Stimulated activated CD4-positive, alpha-beta T cell treated with anti-CD3 and anti-CD28 coated beads, Interleukin-4, amount 100 ng/mL, for 4 hours (primary cell): ENCODE measurements around the gene RASGRF2.
"Not testable (repeated sequence)": the region's sequence is repeated elsewhere in the genome, so short reads cannot be mapped to it uniquely, and the experiment has no call there.

Experiments used
- DNase-seq, 2 experiments: peaks; one replicate each; pipeline ENCODE4 v3.0.0-alpha.2; 2020

Gene RASGRF2

DNA sequence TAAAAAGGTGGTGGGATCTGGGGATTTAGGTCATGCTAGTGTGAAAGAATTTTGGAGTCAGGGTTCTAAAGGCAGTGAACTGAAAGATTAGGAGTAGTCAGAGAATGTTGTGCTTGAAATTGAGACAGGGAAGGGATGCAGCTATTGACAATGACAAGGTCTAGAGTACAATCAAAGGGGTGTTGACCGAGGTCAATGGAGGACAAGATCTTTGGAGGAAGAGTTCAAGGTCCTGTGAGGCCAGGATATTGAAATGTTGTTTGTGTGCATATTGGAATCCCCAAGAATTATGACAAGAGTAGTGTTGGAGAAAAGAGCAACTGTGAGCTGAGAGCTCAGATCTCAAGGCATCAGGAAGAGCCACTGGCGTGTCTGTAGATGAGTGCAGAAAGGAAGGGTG is 116.9 kb downstream of the RASGRF2 start:
- DNase-seq = no peak

DNA sequence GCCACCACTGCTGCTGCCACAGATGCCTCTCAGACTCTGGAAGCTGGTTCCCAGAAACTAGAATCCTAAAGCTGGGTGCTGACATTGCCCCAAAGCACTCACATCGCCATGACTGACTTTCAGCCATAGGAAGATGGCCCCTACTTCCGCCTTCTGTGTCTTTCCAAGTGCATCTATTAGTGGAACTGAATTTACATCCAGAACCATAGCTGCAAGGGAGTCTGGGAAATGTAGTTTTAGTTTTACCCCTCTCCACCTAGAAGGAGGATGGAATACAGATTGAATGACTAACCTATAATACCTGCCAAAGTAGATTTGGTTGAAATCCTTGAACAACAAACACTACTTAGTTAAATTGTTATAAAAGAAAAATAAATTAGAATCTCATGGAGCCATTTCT is 118.8 kb downstream of the RASGRF2 start:
- no peak for DNase-seq

DNA sequence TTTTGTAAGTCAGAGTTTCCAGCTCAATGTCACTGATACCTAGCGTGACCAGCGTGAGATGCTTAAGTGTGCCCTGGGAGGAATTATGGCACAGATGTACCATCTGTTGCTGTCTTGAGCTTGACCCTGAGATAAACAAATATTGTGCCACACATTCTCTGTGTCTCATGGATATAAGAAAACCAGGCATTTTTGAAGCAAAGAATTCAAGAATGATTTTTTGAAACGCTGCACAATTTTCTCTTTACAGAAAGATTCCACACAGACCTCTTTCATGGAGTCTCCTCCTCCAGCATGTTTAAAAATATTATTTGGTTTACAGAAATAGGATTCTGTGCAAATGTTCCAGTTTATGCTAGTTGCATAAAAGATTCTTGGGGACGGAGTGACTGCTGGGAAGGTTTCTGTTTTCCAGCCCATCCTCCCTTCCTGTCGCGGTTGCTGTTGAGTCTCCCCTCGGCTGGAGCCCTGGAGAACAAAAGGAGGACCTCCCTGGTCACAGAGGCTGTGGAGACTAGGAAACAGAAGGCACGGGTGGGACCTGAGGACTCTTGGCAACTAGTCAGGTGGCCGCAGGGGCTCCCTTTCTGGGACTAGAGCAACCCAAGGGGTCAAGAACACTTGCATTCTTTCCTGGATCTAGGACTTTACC is 120.8 kb downstream of the RASGRF2 start:
- DNase-seq = no peak

DNA sequence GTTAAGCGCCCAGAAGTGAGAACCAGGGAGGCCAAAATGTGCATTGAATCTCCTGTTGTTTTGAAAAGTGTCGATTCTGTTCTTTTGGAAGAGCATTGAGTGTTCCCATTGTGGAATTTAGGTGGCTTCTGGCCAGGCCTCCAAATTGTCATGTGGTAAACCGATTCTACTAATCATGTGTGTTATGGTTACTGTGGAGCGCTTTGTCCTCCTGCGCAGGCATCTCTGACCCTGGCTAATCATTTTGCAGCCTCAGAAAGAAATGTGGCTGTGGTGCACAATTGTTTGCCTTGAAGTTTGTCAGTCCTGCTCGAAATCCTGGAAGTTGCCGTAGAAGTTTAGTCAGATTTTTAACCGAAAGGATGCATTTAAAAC is 121.3 kb downstream of the RASGRF2 start:
- no peak for DNase-seq

DNA sequence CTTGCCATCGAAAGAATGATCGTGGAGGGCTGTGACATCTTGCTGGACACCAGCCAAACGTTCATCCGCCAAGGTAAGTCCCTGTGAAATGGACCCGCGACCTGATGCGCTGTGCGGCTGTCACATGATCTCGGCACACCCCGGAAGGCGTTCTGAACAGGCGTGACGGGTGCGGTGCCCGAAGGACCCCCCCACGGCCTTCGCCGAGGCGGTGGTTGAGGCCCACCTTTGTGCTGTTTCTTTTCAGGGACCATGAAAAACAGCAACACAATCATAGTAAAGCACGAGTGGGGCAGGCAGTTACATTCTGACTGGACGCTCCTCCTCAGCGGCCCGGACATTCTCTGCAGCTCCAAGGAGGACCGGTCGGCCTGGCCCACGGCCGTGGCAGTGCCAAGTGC is 126.7 kb downstream of the RASGRF2 start:
- DNase-seq = no peak

DNA sequence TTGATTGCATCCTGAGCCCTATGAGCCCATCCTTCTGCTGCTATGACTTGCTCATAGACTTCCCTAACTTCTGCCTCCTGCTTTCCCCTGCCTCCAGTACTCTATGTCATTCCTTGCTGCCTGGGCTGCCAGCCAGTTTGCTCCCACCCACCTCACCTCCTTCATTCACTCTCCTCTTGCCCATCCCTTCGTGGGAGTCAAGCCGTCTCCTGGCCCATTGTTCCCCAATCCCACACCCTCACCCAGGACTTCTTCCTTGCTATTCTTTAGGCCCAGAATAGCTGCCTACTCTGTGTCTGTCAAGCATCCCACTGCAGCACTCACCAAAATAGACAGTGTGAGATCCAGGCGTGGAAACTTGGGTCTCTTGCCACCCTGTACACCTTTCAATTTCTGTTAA is 131.0 kb downstream of the RASGRF2 start:
- DNase-seq = no peak

DNA sequence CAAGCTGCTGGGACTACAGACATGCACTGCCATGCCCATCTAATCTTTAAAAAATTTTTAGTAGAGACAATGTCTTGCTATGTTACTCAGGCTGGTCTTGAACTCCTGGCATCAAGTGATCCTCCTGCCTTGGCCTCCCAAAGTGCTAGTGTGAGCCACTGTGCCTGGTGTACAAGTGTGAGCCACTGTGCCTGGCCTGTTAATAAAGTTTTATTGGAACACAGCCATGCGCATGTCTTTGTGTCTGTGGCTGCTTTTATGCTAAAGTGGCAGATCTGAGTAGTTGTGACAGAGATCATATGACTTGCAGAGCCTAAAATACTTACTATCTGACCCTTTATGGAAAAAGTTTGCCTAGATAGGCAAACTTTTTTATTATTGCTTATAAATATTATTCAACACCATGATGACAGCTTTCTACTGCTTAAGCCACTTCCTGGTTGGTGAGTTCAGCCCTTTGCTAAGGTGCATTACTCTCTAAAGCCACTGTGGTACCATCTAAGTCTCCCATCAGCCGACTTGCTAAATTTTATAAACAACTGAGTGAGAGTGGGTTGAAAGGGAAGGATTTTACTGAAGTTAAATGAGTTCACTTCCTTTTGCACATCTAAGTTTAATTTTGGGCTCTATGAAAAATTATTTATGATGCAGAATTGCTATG is 133.5 kb downstream of the RASGRF2 start:
- DNase-seq = no peak

DNA sequence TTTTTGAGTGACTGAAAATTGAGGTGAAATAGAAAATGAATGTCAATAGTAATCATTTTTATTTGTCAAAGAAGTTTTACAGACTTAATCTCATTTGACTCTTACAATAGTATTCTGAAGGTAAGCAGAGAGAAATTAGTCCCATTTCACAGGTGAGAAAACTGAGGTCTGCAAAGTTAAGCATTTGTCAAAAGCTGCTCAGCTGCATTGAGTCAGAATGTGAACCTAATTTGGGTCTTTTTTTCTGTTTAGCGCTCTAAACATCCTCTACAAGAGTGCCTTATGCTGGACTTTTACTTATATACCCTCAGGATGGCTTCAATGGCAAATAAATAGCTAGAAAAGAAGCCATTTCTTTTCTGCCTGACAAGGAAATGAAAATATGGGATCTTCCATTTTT is 135.7 kb downstream of the RASGRF2 start:
- DNase-seq = no peak

DNA sequence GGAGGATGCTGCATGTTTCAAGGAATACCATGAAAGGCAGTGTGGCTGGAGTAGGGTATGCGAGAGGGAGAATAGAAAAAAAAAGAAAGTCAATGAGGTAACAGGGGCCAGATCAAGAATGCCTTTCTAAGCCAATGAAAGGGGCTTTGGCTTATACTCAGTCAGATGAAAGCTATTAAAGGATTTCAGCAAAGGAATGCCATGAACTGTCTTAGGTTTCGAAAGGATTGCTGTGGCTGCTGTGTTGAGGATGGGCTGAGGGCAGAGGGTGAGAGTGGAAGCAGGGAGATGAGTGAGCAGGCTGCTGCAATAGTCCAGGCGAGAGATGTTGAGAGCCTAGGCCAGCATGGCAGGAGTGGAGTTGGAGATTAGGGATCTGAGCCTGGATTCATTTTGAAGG is 137.6 kb downstream of the RASGRF2 start:
- DNase-seq = no peak

DNA sequence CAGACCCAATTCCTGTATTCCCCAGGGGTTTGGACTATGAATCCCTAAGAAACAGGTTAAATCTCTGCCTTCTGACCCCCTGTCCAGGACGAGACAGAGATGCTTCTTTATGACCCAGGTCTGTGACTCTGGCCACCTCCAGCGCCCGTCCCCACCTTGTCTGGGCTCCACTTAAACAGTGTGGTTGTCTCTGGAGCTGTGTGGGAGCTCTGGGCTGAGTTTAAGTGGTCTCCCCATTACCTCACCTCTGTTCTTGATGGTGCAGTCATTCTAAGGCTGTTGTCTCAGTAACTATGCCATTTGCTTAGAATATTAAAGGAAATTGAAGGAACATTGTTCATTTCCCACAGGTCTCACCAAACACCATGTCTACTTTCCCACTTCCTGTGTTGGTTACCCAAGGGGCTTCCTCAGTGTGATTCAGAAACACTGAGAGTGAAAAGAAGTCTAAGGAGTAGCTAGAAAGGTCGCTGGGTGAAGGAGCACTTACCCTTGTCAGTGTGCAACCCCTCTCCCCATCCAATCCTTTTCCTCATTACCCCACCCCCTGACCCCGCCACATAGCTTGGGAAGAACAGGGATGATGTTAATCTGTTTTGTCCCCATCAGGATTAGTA is 145.2 kb downstream of the RASGRF2 start:
- no peak for DNase-seq

DNA sequence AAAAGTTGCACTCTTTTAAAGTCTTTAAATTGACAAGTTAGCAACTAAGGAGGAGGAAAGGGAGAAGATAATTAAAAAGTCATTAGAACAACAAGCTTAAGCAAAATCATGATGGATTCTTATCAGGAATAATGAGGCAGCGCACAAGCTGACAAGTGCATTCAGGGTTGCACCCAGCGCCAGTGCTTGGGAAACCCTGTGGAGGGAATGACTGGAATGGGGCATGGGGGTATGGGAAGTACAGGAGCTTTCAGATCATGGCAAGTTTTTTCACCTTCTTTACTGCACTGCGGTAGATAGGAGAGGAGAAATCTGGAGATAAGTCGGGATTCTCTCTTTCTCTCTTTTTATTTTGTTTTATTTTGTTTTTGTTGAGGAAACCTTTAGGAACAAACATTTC is 155.1 kb downstream of the RASGRF2 start:
- DNase-seq = no peak

DNA sequence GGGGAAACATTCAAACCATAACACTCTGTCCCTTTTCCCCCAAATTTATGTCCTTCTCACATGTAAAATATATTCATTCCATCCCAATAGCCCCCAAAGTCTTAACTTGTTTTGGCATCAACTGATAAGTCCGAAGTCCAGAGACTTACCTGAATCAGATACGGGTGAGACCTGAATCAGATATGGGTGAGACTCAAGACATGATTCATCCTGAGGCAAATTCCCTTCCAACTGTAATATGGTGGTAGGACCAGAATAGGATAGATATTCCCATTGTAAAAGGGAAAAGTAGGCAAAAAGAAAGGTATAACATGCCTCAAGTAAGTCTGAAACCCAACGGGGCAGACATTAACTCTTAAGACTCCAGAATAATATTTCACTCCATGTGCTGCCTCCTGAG is 157.4 kb downstream of the RASGRF2 start:
- no peak for DNase-seq

DNA sequence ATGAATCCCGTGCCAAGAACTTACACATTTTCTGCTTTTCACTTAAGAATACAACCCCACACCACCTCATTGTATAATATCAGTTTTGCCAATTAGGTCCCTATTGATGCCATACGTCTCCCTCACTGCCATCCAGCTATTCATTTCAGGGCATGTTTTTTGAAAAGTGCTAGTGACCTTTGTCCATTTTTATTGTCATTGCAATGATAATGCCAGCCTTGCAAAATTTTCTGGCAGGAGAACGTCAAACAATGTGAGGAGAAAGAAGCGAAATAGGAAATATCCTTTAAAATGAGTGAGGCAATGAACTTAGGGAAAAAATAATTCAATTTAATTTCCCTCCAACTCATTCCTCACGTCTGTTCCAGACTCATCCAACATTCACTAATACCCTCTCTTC is 161.1 kb downstream of the RASGRF2 start:
- no peak for DNase-seq

DNA sequence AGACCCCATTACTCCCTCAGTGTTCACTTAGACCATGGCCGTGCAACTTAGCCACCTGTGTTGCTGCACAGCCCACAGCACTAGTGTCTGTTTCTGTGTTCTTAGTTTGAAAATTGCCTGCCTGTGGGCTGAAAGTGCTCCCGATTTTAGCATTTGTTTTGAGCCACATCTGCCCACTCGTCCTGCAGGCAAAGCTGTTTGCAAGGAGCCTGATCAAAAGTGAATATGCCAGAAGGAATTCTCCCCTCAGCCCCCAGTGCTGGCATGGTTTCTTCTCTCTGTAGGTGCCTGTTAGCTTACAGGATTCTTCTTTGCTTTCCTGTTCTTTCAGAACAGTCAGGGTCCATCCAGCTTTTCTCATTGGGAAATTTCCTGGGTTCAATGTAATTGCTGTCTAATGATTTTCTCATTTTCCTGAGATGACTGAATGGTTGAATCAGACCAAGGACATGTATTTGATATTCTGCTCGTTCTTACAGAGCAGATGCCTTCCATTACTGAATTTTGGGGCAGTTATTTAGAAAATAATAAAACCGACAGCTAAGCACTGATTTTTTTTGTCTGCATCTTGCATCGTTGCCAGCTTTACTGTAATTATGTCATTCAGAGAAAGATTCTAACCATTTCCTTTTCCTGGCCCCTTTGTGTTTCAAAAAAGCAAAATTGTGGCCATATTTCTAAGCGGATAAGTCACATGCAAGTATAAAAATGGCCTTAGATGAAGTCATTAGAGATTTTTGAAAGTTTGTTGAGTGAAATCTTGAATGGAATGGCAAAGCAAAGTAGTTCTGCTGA is 161.9 kb downstream of the RASGRF2 start:
- no peak for DNase-seq

DNA sequence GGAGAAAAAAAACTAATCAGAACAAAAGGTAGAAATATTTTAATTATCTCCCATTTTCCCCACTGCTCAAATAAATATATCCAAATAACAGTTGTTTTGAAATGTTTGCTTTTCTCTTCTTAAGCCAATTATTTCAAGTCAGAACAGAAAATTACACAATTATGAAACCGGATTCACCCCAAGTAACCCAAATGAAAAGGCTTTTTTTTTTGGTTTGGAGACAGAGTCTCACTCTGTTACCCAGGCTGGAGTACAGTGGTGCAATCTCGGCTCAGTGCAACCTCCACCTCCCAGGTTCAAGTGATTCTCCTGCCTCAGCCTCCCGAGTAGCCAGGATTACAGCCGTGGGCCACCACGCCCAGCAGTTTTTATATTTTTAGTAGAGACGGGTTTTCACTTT is 164.5 kb downstream of the RASGRF2 start:
- DNase-seq = not testable (repeated sequence)

DNA sequence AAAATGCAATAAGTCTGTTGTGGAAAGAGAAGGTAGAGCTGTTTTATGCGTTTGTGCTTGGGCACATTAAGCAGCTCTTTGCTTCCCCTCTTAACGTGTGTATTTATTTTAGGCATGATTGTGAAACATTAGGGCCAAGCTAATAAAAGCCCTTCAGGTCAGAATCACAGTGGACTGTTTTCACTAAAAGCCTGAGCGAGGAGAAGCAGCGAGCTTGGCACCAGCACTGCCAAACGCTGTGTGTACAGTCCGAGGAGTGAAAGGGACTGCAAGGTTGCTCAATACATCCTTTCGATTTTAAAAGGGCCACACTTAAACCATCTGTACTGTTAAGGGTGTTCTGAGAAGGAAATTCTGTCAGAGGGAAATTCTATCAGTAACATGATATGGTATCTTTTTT is 165.8 kb downstream of the RASGRF2 start:
- no peak for DNase-seq

DNA sequence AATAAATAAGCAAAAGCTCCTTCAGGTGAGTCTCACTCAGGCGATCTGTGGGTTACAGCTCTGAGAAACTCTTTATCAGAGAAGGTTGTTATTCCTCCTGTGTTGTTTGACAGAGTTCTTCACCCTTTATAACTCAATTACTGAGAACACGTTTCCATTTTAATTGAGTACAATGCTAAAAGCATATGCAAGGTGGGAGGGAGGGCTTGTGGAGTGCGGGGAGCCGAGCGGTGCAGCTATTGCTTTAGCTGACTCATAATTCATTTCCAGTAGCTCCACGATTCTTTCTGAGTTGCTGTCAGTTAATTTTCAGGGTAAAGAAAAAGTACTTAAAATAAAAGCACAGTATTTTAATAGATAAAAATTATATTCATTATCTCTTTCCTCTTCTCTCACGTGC is 168.3 kb downstream of the RASGRF2 start:
- no peak for DNase-seq

DNA sequence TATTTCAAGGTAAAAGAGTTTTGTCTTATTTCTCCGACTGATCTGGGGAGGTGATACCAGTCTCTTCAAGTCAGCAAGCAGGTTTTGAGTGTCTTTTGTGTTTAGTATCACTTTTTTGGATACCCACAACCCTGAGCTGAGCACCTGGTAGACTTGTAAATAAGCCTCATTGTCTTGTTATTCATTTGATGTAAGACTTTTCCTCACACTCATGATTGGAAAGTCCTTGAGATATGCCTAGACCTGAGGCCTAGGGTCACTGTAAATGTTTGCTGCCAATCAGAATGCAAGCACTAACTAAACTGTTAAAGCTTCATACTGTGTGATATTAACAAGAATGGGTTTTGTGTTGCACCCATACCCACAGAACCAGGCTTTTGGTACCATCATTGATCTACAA is 172.2 kb downstream of the RASGRF2 start:
- DNase-seq = no peak

DNA sequence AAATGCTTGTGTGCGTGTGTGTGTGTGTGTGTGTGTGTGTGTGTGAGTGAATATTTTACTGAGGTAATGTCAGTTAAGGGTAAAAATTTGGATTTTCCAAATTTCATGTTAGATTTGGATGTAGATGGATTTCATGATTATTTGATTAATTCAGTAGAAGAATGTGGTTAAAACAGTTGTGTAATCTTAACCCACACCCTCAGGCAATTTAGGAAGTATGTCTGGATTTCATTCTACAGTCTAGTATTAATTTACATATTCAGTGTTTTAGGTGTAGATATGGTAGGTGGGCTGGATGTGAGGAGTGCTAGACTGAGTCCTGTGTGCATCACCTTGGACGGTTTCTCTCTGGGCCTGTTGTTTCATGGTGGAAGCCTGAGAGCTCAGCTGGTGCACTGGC is 173.9 kb downstream of the RASGRF2 start:
- no peak for DNase-seq

DNA sequence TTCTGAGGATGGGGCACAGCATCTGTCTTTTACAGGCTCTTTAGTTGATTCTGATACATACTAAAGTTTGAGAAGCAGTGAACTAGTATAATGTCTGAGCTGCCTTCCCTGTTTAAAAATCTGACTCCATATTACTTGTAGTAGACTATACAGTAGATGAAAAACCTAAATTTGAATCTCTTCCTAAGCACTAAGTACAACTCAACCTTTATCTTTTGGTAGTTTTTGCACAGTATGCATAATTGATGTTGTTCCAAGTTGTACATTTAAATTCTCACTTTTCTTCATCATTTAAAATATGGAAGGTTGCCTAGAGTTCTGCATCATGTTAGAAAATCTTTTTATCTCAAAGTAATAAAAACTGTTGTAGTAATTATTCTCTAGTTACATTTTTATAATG is 174.4 kb downstream of the RASGRF2 start:
- DNase-seq = no peak

DNA sequence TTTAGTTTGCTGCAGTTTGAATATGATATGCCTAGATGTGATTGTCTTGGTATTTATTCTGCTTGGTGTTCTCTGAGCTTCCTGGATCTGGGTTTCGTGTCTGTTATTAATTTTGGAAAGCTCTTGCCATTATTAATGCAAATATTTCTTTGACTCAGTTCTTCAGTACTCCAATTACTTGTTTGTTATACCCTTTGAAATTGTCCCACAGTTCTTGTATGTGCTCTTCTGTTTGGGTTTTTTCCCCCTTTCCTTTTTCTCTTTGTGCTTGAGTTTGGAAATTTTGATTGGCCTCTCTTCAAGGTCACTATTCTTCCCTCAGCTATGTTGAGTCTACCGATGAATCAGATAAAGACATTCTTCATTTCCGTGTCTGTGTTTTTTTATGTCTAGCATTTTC is 176.4 kb downstream of the RASGRF2 start:
- DNase-seq = no peak

DNA sequence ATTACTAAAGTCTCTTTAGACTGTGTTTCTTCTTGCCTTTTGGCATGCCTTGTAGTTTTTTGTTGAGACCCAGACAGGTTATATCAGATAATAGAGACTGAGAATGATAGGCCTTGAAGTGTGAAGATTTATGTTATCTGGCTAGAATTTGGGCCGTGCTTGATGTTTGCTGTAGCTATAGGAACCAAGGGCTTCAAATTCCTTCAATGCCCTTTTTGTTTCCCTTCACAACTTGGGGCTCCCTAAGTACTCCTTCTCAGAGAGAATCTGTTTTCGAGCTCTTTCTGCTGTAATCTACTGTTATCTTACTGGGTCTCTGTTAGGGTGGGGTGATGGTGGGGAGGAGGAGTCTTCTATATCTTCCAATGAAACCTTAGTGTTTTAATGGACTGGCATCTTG is 177.7 kb downstream of the RASGRF2 start:
- no peak for DNase-seq

DNA sequence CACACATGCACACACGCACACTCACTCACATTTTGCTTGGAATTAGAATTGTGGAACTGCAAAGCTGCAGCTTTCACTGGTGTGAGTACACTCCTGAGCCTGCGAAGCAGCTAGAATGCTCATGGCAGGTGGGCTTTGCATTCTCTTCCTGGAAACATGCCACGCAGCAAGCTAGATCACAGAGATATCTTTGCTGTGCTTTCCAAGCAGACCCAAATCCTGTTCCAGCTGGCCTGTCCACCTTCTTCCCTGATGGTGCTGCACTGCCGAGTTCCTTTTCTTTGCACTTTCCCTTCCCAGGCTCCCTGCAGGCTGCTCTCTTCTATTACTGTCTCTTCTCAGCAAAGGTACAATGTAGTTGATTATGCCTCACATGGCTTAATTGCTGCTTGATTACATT is 180.3 kb downstream of the RASGRF2 start:
- DNase-seq = no peak

DNA sequence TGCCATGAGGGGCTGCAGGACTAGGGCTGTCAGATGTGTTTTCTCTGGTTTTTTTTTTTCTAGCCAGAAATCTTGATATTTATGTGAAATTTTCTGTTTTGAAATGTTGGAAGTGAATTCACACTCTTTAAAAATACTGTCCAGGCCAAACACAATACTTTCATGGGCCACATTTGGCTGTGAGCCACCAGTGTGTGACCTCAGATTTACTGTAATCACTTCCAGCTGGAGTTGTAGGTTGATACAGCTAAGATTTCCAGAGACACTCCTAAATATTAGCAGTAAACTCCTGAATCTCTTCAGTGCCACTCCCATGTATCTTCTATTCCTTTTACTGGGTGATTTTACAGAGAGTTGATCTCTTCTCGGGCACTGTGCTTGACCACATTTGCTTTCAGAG is 180.8 kb downstream of the RASGRF2 start:
- no peak for DNase-seq
